GM21737 (cell line): ENCODE measurements around the gene ITPR2.
"Not testable (repeated sequence)": the region's sequence is repeated elsewhere in the genome, so short reads cannot be mapped to it uniquely, and the experiment has no call there.

Source experiments
- ATAC-seq: cut with Tn5 transposase; IDR thresholded peaks from one replicate; pipeline ENCODE4 v1.9.1; 2021; ENCODE audit warnings: mild to moderate bottlenecking, moderate library complexity; ENCODE audit not compliant: unreplicated experiment

Gene ITPR2

DNA sequence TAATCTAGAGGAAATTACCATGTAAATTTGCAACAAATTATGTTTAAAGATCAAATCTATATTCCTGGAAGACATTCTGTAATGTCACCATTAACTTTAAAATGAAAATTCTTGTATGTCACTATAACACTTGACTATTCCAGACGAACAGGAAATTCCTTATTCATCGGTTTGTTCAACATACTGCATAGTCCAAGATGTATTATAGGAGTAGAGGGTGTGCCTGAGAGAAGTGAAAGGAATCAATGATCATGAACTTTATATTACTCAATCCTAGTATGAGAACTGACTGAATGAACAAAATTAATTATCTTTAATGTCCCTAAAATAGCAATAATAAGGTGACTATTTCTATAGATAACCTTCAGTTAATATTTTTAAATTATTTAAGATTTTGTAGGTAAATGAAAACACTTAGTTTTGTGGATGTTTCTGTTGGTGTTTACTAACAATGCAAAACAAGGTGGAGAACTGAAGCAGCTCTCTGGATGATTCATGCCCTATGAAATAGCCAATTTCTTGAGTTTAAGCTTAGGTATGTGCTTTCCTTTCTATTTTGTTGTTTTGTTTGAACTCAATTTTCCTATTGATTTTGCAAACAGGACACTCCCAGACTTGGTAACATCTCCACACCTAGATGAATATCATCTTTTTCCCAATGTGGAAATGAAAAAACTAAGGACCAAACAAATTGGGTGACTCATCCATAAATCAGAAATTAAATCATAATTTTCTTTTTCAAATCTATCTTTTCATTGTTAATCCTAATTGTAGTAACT lies 18.2 kb upstream of the ITPR2 start:
- ATAC-seq: no peak

DNA sequence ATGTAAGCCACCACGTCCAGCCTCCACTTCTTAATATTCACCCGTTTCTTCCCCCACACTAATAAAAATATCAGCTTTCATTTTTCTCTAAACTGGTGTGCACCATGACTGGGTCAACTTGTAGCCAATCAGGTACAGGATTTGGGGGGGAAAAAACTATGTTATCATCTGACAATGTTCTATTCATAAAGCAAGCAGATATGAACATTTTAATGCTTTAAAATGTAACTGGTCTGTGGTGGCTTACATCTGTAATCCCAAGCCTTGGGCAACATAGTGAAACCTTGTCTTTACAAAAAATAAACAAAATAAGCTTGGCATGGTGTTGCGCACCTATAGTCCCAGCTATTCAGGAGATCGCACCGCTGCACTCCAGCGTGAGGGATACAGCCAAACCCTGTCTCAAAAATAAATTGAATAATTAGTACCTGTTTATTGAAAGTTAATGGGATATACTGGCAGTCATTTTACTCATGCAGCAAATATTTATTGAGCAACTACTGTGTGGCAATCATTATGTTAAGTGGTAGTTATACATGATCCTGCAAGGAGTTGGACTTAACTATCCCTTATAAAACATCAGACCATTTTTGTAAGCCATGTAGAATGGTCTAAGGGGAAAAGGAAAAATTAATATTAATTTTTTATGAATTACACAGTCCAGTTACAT lies 15.3 kb upstream of the ITPR2 start:
- no peak for ATAC-seq

DNA sequence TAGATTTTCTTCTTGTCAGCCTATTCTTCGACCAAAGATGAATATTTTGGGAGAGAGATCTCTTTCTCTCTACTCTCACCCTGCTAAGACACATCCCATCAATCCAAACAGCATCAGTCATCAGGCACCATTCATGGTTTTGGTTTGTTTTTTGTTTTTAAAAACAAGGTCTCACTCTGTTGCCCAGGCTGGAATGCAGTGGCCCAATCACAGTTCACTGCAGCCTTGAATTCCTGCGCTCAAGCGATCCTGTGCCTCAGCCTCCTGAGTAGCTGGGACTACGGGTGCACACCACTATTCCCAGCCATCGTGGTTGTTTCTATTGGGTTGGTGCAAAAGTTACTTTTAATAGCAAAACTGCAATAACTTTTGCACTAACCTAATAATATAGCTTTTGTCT lies 14.4 kb upstream of the ITPR2 start:
- no peak for ATAC-seq

DNA sequence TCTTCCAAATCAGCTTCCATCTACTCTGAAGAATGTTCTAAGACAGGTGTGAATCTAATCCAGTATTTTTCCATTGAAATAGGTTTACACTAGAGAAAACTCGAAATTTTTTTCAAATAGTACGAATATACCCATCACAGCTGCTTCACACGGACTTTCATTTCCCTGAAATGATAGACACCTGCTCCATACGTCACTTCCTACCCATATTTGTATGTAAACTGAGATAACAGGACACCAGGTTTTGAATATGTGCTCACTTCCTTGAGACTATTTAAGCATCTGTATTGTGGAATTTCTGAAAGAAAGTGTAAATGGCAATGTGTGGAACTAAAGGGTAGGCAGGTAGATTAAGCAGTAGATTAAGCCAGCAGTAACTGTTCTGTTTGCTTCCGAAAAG lies 13.4 kb upstream of the ITPR2 start:
- no peak for ATAC-seq

DNA sequence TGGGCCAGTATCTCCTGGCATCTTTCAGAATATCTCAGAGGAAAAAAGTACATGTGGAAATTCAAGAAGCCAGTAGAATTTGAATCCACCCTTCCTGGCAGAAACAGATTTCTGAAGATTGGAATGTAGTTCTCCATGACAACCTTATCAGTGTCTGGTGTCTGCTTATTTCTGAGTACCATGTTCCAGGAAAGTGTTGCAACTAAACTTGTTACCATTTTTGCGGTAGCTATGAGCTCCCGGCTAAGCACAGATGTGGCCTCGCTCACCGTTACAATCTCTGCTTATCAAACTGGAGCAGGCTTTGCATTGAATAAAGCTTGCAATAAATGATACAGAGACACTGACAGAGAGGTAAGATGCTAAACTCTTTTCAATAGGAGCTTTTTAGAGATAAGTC lies 13.0 kb upstream of the ITPR2 start:
- ATAC-seq: no peak

DNA sequence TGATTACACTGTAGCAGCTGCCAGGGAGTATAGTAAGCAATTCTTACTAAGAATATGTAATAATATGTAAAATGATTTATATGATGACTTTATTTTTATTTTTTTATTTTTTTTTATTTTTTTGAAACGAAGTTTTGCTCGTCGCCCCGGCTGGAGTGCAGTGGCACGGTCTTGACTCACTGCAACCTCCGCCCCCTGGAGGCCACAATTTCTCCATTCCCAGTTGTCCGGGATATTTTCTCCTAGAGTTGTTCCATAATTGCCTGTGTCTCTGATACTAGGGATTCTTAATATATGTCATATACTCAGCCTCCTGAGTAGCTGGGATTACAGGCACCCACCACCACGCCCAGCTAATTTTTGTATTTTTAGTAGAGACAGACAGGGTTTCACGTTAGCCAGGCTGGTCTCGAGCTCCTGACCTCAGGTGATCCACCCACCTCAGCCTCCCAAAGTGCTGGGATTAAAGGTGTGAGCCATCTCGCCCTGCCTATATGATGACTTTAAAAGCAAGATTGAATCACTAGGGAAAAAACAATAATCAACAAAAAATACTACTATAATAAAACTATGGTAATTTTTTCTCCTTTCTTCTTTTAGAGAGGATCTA lies 12.2 kb upstream of the ITPR2 start:
- no peak for ATAC-seq

DNA sequence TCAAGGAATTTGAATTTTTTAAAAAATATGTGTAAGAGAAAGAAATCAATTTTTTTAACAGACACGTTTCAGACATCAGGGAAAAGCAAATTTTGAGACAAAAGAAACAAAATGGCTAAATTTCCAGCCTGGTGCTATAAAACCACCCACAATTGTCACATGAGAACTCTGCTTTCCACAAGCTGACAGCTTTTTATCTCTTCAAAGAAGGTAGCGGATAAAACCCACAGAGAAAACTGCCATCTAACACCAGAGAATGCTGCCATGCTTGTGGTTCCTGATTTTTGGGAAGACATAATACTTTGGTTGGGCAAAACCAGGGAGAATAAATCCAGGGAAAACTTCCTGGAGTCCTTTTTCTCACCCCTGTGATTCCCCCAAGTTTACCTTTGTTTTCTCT lies 10.3 kb upstream of the ITPR2 start:
- ATAC-seq: no peak

DNA sequence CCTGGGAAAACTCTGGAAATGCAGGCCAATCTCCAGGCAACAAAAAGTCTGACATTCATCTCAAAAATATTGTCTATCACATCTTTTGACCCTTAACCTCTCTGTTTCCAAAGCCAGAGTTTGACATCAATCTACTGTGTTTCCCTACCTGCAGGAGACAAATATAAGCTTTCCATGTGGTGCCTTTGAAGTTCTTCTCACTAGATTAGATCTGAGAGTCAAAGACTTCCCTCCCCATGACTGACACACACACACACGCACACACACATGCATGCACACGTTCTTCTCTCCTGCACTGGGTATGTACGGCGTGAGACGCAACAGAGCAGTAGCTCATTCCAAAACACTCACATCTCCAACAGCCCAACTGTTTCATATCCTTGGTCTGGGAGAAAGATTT lies 8.1 kb upstream of the ITPR2 start:
- ATAC-seq: no peak

DNA sequence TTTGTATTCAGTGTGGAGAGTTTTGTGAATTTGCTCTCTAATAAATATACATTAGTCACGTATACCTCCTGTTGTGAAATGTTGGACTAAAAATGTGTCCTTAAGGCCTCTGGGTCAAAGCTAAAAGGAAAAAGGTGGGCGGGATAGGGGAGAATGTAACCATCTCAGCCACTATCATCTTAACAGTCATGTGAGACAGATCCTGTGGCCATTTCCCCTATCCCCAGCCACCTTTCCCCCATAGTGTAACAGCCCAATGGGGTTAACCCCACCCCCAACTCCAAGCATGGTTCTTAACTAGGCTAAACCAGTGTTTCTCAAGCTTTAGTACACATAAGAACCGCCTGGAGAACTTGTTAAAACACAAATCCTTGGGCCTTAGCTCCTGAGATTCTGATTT lies 6.5 kb upstream of the ITPR2 start:
- no peak for ATAC-seq

DNA sequence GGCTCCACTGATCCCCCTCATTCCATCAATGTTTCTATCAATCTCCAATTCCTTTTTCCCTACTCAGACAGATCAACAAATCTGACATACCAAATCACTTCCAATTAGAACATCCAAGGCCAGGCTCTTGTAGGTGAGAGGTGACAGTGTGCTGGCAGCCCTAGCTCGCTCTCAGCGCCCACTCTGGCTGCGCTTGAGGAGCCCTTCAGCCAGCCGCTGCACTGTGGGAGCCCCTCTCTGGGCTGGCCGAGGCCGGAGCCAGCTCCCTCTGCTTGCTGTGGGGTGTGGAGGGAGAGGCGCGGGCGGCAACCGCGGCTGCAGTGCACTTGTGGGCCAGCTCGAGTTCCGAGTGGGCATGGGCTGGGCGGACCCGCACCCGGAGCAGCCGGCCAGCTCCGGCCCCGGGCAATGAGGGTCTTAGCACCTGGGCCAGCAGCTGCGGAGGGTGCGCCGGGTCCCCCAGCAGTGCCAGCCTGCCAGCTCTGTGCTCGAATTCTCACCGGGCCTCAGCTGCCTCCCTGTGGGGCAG lies 6.0 kb upstream of the ITPR2 start:
- ATAC-seq: no peak

DNA sequence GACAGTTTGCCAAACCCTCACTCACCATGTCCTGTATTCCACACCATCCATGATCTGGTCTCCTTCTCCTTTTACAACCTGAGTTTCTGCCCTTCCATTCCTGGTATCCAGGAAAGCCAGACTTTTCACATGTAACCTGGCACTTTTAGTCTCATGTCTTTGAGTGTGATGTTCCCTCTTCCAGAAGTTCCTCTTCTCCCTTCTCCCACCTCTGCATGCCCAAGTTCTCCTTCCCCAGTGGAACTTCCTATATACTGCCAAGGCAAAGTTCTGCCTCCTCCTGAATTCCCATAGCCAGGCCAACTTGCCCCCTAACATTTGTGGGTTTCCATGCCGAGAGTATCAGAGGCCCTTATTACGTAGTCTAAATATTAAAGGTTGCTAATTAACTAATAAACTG lies 3.2 kb upstream of the ITPR2 start:
- no peak for ATAC-seq

DNA sequence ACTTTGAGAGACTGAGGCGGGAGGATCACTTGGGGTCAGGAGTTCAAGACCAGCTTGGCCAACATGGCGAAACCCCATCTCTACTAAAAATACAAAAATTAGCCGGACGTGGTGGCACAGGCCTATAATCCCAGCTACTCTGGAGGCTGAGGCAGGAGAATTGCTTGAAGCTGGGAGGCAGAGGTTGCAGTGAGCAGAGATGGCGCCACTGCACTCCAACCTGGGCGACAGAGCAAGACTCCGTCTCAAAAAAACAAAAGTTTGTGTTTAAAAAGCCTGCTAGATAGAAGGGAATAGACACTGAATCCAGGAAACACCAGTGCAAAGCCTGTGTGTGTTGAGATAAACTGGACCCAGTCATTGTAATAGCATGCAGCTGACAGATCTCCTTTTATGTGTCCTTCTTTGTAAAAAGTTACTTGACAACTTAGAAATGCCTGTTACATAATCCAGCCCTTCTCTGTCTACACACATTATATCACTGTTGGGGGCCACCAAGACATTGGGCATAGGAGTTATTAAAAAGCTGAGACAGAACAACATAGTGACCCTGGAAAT lies 1.6 kb upstream of the ITPR2 start:
- not testable (repeated sequence) for ATAC-seq

DNA sequence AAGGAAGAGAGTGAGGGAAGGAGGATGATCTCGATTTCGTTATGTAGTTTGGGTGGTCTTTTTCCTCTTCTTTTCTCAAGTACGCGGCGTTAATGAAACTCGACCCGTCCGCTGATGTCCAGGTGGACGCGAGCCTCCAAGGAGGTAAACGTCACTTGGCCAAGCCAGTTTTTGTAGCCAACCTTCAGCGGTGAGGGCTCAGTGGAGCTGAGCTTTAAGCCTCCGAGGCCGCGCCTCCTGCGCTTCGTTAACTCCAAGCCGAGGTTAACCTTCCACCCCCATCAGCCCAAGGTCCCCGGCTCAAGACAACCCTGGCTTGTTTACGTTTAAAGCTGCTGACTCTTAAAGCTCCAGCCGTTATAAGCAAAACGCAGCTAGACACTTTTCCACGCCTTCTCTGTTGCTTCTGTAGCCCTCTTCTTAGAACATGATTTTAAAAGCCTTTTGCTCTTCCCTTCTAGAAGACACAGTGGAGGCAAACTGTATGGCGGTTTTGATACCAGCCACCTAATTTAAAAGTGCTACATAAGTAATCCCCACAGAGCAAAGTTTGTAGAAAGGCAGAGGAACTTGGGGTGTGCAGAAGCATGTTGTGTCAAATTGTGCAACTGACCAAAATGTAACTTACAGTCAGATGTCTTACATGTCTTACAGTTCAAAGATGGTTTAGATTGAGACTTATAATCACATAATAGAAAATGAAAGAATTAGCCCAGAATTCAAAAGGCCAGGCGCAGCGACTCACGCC lies 923 bp upstream of the ITPR2 start:
- ATAC-seq: peak; percentile 22

DNA sequence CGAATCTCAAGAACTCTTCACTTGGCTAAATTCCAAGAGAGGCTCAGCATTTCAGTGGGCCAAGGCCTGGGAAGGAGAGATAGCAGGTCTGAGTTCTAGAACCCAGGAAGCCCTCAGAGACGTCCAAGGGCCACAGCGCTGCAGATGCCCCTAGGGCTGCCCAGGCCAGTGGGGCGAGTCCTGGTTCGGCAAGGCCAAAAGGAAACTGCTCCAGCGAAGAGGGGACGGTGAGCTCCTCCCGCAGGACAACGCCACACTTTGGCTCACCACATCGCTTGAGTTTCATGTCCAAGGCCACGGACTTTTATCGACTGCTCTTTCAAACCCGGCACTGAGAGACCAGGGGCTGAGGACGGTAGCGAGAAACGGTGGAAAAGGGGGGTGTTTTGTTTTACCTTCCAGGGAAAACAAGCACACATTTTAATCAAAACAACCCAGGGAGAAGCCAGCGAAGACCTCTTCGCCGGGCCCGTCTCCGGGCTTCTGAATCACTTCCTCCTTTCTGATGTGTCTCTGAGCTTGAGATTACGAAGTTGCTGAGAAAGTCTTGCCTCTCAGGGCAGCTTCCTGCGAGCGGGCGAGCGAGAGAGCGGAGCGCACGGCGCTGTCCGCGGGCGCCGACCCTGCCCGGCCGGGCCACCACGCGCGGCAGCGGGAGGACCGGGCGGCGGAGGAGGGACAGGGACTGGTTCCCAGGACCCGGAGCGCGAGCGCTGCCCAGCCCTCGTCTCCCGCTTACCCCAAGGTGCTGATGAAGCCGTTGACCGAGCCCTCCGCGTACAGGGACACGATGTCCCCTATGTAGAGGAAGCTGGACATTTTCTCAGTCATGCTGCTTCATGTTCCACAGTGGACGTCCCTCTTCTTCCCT lies 808 bp downstream of the ITPR2 start:
- ATAC-seq: peak; percentile 44

DNA sequence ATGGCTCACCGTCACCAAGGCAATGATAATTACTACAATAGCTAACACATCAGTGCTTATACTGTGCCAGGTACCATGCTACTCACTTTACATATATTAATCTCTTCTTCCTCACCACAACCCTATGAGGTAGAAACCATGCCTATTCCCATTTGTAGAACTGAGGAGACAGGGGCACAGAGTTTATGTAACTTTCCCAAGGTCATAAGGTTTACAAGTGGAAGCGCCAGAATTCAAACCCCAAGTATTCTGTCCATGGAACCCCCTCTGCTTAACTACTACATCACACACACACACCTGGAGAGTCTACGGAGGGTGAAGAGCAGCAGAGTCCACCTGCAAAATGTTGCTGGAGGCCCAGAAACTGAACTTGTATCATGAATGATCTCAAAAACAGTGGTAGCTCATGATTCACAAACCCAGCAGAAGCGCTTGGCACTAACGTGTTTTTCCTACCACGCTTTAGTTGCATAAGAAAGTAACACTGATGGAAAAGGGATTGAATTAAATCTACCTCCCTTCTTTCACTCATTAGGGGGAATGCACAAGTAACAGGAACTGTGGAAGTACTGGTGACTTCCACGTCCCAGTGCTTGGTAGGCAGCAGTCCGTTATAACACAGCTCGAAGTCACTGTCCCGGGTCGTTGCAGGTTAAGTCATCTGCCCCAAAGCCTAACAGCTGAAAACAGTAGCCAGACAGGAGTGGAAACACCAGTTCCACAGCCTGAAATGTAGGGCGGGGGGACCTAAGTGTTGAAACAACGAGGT lies 2.0 kb downstream of the ITPR2 start:
- ATAC-seq: no peak

DNA sequence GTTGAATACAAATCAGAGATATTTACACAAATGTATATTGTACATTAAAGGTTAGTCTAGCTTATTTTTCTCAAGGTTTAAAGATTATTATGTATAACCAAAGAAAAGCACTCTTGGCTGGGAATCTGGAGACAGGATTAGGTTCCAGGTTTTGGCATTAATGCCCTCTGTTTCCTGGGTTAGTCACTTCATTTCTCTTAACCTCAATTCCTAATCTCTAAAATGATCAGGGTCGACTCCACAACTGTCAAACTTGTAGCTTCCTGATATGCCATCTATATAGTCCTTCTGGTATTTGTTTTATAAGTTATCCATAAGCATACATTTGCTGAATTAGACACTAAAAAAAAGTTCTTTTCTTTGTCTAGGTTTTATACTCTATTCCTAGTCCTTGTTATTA lies 2.6 kb downstream of the ITPR2 start:
- no peak for ATAC-seq

DNA sequence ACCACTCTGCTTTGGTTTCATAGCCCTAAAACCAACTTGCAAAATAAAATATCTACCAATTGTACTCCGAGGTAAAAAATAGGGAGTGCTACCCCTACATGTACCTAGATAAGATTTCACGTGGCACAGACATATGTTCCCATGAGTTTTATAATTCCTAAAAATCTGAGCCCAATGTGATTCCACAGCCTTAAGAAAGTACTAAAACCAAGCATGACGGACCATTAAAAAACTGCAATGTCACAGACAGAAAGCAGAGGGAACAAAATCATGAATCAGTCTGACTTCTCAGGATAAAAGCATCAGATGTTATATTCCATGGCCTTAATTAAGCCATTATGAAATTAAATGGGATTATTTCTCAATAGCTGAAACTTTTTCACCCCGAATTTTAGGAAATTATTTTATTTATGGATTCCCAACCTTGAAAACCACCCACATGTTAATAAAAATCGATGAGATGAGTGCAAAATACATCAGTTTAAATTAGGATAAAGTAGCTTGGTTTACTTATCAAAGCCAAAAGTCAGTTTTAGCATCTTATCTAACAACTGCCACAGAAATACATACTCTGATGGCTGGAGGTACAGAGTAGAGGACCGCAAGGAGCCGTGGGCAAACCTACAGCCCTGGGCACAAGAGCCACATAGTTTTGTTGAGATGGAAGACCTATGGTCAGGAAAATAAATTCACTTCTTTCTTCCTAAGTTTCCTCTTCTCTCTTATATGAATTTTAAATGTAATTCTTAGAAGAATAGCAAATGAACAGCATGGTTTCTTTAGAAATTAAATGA lies 4.5 kb downstream of the ITPR2 start:
- no peak for ATAC-seq

DNA sequence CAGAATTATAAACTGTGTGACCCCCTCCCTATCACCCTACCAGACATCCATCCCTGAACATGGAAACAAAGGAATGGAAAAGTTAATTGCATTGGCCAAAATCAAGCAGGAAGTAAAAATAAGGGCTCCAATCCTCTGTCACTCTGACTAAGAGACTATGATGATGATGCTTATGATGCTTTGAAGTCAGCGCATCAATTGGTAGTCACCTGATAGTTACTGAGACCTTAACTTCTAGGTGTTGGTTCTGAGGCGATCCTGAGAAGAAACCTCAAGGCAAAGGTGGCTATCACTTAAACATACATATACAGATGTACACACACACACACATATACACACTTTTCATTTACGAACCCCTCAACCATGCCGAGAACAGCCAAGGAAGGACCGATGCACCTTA lies 6.6 kb downstream of the ITPR2 start:
- no peak for ATAC-seq
